CD4-positive, alpha-beta T cell treated with Interleukin-17A for 4 hours (primary cell): ENCODE data around the gene DLG2.
"Not testable (repeated sequence)": the region's sequence is repeated elsewhere in the genome, so short reads cannot be mapped to it uniquely, and the experiment has no call there.

Experiments used
- DNase-seq: peaks from one replicate; pipeline ENCODE4 v3.0.0-alpha.2; 2020; ENCODE audit warnings: mixed read lengths

The DLG2 gene

GRCh38 chr11:84887055-84887629, 740.0 kb downstream of the DLG2 start:
- DNase-seq, result no peak

GRCh38 chr11:84886344-84886743, 740.8 kb downstream of the DLG2 start:
- DNase-seq, result no peak

GRCh38 chr11:84884836-84885235, 742.3 kb downstream of the DLG2 start:
- no peak for DNase-seq

- no peak for DNase-seq
These were observed 745.1 kb downstream of the DLG2 start for GRCh38 chr11:84882056-84882455.

GRCh38 chr11:84871116-84871515, 756.0 kb downstream of the DLG2 start:
- DNase-seq, result no peak

GRCh38 chr11:84870486-84870885, 756.7 kb downstream of the DLG2 start:
- no peak for DNase-seq

- no peak for DNase-seq
These were observed 760.2 kb downstream of the DLG2 start for GRCh38 chr11:84866922-84867321.

- DNase-seq, result no peak
These were observed 761.2 kb downstream of the DLG2 start for GRCh38 chr11:84865791-84866535.

GRCh38 chr11:84865257-84865656, 761.9 kb downstream of the DLG2 start:
- DNase-seq, result no peak

- DNase-seq, result no peak
These were observed 769.4 kb downstream of the DLG2 start for GRCh38 chr11:84857746-84858145.

- DNase-seq, result no peak
These were observed 771.5 kb downstream of the DLG2 start for GRCh38 chr11:84855508-84856245.

GRCh38 chr11:84854498-84854880, 772.7 kb downstream of the DLG2 start:
- DNase-seq, result no peak

- DNase-seq, result no peak
These were observed 773.2 kb downstream of the DLG2 start for GRCh38 chr11:84853841-84854497.

GRCh38 chr11:84847842-84848241, 779.3 kb downstream of the DLG2 start:
- no peak for DNase-seq

GRCh38 chr11:84840201-84840600, 786.9 kb downstream of the DLG2 start:
- DNase-seq, result not testable (repeated sequence)

GRCh38 chr11:84837402-84838069, 789.6 kb downstream of the DLG2 start:
- DNase-seq, result no peak

- DNase-seq, result no peak
These were observed 790.8 kb downstream of the DLG2 start for GRCh38 chr11:84836371-84836770.

GRCh38 chr11:84833488-84834088, 793.6 kb downstream of the DLG2 start:
- no peak for DNase-seq

GRCh38 chr11:84830372-84830771, 796.8 kb downstream of the DLG2 start:
- no peak for DNase-seq

GRCh38 chr11:84829162-84829561, 798.0 kb downstream of the DLG2 start:
- DNase-seq, result no peak

- DNase-seq, result no peak
These were observed 798.5 kb downstream of the DLG2 start for GRCh38 chr11:84828616-84829015.

GRCh38 chr11:84825106-84825660, 802.0 kb downstream of the DLG2 start:
- no peak for DNase-seq
